ENCODE measurements around the gene TEKT5.
"Not testable (repeated sequence)": the region's sequence is repeated elsewhere in the genome, so short reads cannot be mapped to it uniquely, and the experiment has no call there.

TEKT5 gene

GRCh38 chr16:10637337-10638037 lies 57.2 kb downstream of the TEKT5 start:
- Histone ChIP-seq H3K36me3 (replicated peaks; ENCODE audit: low read depth, low read length) (peaks cover 6% of the 10 kb centered on the region), H3K9me3 (ENCODE audit: insufficient read depth, low read length) (peaks cover 4% of the 10 kb centered on the region; the same call in 1 of the 2 replicates), H2AFZ (ENCODE audit: low read depth, low read length) (peak overlapping the region; percentile 68; the same call in 1 of the 2 replicates), H3K4me2 (ENCODE audit: low read length) (peak overlapping the region; percentile 82), H3K9ac (ENCODE audit: low read length) (peak overlapping the region; percentile 41), H3K4me1 (ENCODE audit: low read length) (peaks cover 26% of the 10 kb centered on the region), H4K20me1 (ENCODE audit: insufficient read depth, low read length) (no peaks in the 10 kb centered on the region), H3K27ac (ENCODE audit: low read length) (peak overlapping the region; percentile 34; the same call in 1 of the 2 replicates), H3K4me3 (ENCODE audit: low read length) (peak overlapping the region; percentile 63), H3K79me2 (ENCODE audit: low read length) (no peaks in the 10 kb centered on the region), H3K27me3 (ENCODE audit: low read depth, low read length) (0 out of 2 replicates have a peak, but pooled peaks cover 7% of the 10 kb centered on the region)
- TF ChIP-seq EZH2phosphoT487 (IDR thresholded peaks at IDR 0.05; ENCODE audit: low read depth) (no peak), CTCF (IDR thresholded peaks at IDR 0.05; ENCODE audit: low read depth, low read length) (no peak)

- Histone ChIP-seq H3K79me2 (ENCODE audit: low read length) (no peaks in the 10 kb centered on the region), H3K27ac (ENCODE audit: low read length) (no peak overlapping the region), H3K27me3 (ENCODE audit: low read depth, low read length) (0 out of 2 replicates have a peak, but pooled peaks cover 7% of the 10 kb centered on the region), H4K20me1 (ENCODE audit: insufficient read depth, low read length) (no peaks in the 10 kb centered on the region), H3K9ac (ENCODE audit: low read length) (no peak overlapping the region), H3K4me1 (ENCODE audit: low read length) (peaks cover 26% of the 10 kb centered on the region), H3K4me3 (ENCODE audit: low read length) (peak overlapping the region; percentile 63; the same call in 1 of the 2 replicates), H3K36me3 (replicated peaks; ENCODE audit: low read depth, low read length) (peaks cover 6% of the 10 kb centered on the region), H3K9me3 (ENCODE audit: insufficient read depth, low read length) (peaks cover 4% of the 10 kb centered on the region; the same call in 1 of the 2 replicates), H3K4me2 (ENCODE audit: low read length) (peak overlapping the region; percentile 82; the same call in 1 of the 2 replicates), H2AFZ (ENCODE audit: low read depth, low read length) (no peak overlapping the region)
- TF ChIP-seq CTCF (IDR thresholded peaks at IDR 0.05; ENCODE audit: low read depth, low read length), result no peak
- TF ChIP-seq EZH2phosphoT487 (IDR thresholded peaks at IDR 0.05; ENCODE audit: low read depth), result no peak
These were observed 59.2 kb downstream of the TEKT5 start for GRCh38 chr16:10635365-10636021.

GRCh38 chr16:10633429-10633828 lies 61.3 kb downstream of the TEKT5 start:
- H3K4me2 ChIP-seq (ENCODE audit: low read length); H3K27me3 ChIP-seq (ENCODE audit: low read depth, low read length); H3K9ac ChIP-seq (ENCODE audit: low read length); H2AFZ ChIP-seq (ENCODE audit: low read depth, low read length); H3K27ac ChIP-seq (ENCODE audit: low read length); H3K79me2 ChIP-seq (ENCODE audit: low read length); H3K9me3 ChIP-seq (ENCODE audit: insufficient read depth, low read length); H4K20me1 ChIP-seq (ENCODE audit: insufficient read depth, low read length); H3K4me3 ChIP-seq (ENCODE audit: low read length); H3K36me3 ChIP-seq (replicated peaks; ENCODE audit: low read depth, low read length): not testable (repeated sequence)
- H3K4me1 ChIP-seq (ENCODE audit: low read length), result peaks cover 26% of the 10 kb centered on the region

- no peak overlapping the region for H2AFZ ChIP-seq (ENCODE audit: low read depth, low read length)
- H3K4me1 ChIP-seq (ENCODE audit: low read length), result peaks cover 12% of the 10 kb centered on the region
- no peak overlapping the region for H3K4me3 ChIP-seq (ENCODE audit: low read length)
- H3K9ac ChIP-seq (ENCODE audit: low read length), result no peak overlapping the region
- no peak overlapping the region for H3K27ac ChIP-seq (ENCODE audit: low read length)
- H3K4me2 ChIP-seq (ENCODE audit: low read length), result no peak overlapping the region
- H4K20me1 ChIP-seq (ENCODE audit: insufficient read depth, low read length), result no peaks in the 10 kb centered on the region
- 0 out of 2 replicates have a peak, but pooled peaks cover 7% of the 10 kb centered on the region for H3K27me3 ChIP-seq (ENCODE audit: low read depth, low read length)
- H3K79me2 ChIP-seq (ENCODE audit: low read length), result no peaks in the 10 kb centered on the region
- peaks cover 4% of the 10 kb centered on the region; the same call in 1 of the 2 replicates for H3K9me3 ChIP-seq (ENCODE audit: insufficient read depth, low read length)
- no peak for TF ChIP-seq EZH2phosphoT487 (IDR thresholded peaks at IDR 0.05; ENCODE audit: low read depth)
- no peak for TF ChIP-seq CTCF (IDR thresholded peaks at IDR 0.05; ENCODE audit: low read depth, low read length)
- H3K36me3 ChIP-seq (replicated peaks; ENCODE audit: low read depth, low read length), result peaks cover 6% of the 10 kb centered on the region
These were observed 62.8 kb downstream of the TEKT5 start for GRCh38 chr16:10631886-10632285.
